ENCODE measurements around the gene RUNDC3A.

DNA sequence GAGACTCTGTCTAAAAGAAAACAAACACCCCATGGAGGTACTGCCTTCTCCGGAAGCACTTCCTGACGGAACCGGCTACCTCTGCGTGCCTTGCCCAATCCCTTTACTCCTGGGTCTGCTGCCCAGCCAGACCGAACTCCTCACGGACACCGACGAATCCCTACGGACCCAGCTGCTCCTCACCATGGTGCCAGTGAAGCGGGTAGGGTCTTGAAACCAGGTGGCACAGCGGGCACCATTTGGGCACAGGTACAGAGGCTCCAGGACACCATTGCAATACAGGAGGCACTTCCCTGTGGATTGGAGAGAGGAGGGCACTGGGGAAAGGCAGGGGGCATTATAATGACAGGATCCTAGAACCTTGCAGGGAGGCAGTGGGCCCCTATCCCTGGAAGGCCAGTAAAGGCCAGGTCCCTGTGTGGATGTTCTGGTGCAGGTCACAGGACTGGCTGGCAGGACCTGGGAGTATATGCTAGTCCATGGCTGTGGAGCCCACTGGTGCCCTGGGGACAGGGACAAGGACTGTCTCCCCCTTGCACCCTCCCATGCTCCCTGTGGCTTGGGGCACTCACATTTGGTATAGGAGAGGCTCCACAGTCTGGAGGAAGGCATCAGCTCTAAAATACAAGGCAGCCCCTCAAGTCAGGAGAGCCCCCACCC lies 14.0 kb downstream of the RUNDC3A start:
- TF ChIP-seq TAF1 (IDR thresholded peaks at IDR 0.05; ENCODE audit: low read depth, low read length) (no peak), POU2F2 (IDR thresholded peaks at IDR 0.05; ENCODE audit: low read depth, low read length) (no peak), POLR2A (IDR thresholded peaks at IDR 0.05; ENCODE audit: low read depth, low read length) (no peak), POLR2AphosphoS5 (IDR thresholded peaks at IDR 0.05; ENCODE audit: low read depth, low read length) (no peak), PAX5 (IDR thresholded peaks at IDR 0.05; ENCODE audit: insufficient read depth, low read length, severe bottlenecking) (no peak)
